GM03348 (cell line): ENCODE results near the gene GALR2.

Experiments
- DNase-seq: peaks from one replicate; pipeline ENCODE4 v3.0.0; 2012; ENCODE audit warnings: low spot score

Gene GALR2

GRCh38 chr17:76079956-76080767 lies 5.6 kb downstream of the GALR2 start:
- no peak for DNase-seq

DNA sequence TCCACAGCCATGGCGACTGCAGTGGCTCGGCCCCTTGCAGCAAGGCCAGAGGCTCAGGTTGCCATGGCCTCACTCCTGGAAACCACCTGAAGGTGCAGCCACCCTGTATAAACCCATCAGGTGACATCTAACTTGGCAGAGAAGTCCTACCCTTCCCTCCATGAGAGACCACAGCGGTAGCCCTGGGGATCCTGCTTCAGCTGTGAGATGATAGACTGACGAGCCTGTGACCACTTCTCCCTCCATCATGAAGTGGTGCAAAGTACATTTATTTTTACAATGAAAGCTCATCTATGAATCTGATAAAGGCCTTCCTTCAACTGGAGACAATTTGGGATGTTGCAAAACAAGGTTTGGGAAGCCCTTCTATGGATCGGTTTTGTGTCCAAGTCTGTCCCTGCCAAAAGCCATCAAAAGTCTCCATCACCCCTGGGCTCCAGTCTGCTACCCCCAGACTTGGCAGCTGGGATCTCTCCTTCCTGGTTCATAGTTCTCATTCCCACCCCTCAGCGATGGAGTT lies 6.2 kb downstream of the GALR2 start:
- DNase-seq: no peak

DNA sequence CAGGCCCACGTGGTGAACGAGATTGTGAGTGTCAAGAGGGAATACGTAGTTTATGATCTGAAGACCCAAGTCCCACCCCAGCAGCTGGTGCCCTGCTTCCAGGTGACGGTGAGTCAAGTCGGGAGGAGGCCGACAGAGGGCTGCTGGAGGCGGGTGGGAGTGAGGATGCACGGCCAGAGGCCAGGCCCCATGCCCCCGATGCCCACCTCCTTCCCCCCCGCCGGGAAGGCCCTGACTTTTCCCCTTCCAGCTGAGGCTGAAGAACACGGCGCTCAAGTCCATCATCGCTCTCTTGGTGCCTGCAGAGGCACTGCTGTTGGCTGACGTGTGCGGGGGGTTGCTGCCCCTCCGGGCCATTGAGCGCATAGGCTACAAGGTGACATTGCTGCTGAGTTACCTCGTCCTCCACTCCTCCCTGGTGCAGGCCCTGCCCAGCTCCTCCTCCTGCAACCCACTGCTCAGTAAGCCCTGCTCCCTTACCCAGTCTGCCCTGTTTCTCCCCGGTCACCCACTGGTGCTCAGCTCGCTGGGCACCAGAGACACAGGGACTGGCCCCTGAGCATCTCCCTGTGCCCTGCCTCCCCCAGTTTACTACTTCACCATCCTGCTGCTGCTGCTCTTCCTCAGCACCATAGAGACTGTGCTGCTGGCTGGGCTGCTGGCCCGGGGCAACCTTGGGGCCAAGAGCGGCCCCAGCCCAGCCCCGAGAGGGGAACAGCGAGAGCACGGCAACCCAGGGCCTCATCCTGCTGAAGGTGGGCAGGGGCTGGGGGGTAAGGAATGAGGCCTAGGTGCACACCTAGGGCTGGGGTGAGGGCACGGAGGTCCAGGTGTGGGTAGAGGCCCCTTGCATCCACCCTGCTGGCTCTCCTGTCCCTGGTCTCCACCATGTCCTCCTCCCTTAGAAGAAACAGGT lies 7.0 kb downstream of the GALR2 start:
- no peak for DNase-seq

- no peak for DNase-seq
Observed at GRCh38 chr17:76082326-76083251, 8.0 kb downstream of the GALR2 start.

DNA sequence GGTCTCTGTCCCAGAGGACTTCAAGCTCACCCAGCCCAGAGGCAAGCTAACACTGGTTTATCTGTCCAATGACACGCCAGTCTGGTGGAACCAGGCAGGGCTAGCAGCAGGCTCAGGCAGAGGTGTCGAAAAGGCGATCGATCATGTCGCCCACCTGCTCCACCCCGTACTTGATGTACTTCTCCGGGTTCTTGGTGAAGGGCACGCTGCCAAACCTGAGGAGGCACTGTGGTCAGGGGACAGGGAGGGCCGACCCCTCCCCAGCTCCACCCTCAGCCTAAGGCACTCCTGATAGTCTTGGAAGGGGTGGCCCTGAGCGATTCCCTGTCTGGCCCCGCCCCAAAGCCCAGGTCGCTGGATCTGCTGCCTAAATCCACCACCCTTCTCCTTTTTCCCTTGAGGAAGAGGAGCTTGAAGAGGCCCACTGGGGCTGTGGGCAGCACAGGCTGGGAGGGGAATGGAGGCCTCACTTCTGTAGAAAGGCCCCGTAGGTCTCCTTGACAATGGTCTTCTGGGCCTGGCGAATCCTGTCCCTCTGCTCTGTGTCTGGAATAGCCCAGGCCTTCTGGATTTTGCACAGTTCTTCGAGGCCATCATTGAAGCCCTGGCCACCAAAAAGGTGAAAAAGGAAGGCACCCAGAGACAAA lies 9.1 kb downstream of the GALR2 start:
- no peak for DNase-seq

GRCh38 chr17:76085066-76085730 lies 10.6 kb downstream of the GALR2 start:
- DNase-seq: no peak

DNA sequence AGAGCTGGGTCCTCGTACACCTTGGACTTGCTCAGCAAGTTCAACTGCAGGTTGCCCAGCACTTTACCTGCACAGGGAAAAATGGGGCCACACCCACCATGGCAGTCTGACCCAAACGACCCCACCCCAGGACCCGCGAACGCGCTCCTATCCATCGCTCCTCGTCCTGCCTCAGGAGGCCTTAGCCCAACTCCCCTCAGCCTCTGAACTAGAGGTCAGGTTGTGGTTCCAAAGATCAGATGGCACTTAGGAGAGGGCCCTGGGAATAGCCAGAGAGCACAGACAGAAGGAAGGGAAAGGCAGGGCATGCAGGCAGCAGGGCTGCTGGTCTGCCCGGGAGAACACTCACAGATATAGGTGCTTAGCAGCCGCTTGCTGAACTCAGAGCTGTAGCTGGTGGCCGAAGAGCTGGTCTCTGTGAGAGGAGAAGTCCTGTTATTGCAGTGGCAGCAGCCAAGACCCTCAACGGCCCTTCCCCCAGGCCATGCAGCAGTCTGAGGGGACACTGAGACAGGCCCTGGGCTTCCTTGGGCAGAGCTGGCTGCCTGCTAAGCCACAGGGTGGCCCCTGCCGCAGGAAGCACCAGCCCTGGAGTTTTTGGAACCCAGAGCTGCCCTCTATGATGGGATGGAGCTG lies 11.3 kb downstream of the GALR2 start:
- DNase-seq: no peak

GRCh38 chr17:76086384-76086783 lies 11.8 kb downstream of the GALR2 start:
- no peak for DNase-seq

DNA sequence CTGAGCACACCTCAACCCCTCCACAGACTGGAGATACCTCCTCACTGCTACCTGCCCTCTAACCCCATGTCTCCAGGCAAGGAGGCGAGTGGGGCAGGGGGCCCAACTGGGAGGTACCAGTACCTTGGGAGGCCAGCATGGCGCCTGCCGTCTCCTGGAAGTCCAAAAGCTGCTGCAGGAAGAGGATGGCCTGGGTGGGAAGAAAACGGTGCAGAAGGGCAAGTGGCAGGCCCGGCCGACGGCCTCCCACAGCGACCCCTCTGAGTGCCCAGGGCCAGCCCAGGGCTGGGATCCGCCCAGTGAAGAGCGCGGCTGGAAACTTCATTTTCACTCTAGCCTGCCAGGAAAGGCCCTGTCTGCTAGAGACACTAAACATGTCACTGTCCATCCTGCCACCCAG lies 12.9 kb downstream of the GALR2 start:
- no peak for DNase-seq

DNA sequence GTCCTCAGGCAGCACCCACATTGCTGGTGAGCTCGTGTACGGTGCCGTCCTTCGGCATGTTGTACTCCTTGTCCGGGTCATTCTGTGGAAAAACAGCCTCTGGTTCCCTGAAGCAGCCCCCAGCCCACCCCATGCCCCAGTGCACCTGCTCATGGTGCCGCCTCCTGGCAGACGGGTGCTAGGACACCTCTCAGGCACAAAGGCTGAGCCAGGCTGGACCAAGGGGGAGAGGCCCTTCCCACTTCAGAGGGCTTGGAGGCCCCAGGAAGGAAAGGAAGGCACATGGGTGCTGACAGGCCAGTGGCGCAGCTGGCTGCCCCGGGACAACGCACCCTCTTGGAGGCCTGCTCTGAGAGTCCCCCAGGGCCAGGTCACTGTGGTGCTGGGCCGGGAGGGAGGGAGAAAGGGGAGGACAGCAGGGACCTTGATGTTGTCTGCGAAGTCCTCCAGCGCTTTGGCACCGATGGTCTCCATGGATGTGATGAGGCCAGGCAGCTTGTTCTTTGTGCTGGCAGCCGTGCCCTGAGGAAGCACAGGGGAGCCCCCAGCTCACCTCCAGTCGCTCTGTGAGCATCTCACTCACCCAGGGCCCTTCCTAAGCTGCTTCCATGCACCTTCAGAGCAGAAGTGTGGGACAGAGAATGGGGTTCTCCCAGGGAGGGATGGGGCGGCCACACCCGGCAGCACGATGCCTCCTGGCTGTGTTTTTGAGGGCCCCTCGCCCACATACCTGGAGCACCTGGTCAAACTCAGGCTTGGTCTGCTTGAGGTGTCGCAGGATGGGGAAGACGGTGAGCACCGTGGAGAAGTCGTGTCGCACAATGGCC lies 13.7 kb downstream of the GALR2 start:
- no peak for DNase-seq

DNA sequence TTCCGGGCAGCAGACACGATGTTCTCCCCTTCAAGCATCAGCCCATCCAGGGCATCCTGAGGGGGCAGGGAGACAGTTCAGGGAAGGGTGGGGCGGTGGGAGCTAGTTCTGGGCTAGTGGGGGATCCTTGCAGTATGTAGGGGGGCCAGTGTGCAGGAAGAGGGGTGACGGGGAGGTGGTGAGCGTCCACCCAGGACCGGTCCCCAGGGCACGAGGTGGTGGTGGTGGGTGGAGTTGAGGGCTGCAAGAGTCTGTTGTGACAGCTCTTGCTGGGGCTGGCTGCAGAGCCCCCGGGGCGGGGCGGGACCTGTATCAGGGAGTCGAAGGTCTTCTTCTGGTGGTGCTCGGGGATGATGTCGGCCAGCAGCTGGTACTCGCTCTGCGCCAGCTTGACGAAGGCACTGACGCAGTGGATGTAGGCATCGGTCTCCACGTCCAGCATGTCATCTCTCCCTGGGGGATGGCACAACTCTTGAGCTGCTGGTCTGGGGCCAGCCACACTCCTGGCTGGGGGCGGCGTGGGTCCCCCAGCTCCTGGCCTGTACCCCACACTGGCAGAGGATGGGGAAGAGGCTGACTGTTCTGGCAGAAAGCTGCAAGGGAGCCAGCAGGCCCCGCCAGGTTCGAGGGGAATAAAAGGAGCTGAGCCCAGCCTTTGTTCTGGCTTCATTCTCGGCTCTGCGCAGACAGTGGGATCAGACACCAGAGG lies 14.4 kb downstream of the GALR2 start:
- no peak for DNase-seq

- no peak for DNase-seq
Observed at GRCh38 chr17:76089680-76090516, 15.3 kb downstream of the GALR2 start.

DNA sequence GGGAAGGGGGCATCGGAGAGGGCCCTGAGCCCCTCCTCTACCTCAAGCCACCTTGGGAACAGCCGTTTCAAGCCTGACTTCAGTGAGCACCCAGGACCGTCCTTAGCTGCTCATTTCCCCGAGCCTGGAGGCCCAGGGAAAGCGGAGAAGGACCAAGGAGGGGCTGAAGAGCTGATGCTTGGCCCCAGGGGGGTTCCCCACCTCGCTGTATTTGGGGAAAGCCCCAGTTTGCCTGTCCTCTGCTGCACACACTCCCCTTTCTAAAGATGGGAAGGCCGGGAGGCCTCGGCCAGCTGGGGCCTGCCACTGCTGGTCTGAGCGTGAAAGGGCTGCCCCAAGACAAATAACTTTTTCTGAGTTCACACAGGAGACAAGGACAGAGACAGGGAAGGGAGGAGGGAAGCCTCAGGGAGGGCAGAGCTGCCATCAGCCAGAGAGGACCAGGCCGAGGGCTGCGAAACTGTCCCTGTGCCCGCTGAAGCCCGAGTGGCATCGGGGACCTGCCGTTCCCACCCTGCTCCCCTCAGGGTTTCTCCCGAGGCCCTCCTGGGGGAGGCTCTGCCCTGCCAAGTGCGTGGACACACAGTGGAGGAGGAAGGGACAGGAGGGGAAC lies 16.0 kb downstream of the GALR2 start:
- no peak for DNase-seq

- DNase-seq: no peak
Observed at GRCh38 chr17:76091526-76092286, 17.1 kb downstream of the GALR2 start.

DNA sequence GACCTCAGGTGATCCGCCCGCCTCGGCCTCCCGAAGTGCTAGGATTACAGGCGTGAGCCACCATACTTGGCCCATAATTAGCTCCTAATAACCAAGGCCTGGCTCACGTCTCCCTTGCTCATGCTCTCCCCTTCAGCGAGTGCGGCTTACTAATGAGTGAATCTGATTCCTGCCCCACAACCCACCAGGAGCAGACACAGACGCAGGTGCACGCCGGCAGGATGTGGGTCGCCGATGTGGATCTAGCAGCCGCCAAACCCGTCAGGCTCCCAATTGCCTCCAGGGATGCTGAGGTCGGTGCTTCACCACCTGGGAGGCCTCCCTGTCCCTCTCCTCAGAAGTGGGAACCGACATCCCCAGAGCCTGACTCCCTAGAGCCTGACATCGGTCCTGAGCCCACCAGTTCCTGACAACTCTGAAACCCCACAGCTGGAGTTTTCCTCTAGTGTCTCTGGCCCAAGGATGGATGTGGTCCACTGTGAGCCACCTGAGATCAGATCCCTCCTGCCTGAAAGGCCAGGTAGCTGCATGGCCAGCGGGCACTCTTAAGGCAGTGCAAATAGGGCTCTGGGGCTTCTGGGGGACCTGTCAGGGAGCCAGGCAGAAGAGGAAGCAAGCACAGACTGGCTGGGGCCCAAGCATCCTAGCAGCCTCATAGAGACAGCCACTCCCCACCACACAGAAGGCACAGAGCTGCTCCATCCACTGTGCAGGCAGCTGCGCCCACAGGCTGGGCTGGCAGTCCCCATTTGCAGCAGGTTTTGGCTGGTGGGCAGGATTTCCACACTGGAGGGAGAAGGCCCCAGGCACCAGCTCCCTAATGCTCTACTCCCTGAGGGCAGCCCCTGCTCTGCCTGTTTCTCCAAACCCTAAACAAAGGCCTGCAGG lies 18.2 kb downstream of the GALR2 start:
- no peak for DNase-seq

DNA sequence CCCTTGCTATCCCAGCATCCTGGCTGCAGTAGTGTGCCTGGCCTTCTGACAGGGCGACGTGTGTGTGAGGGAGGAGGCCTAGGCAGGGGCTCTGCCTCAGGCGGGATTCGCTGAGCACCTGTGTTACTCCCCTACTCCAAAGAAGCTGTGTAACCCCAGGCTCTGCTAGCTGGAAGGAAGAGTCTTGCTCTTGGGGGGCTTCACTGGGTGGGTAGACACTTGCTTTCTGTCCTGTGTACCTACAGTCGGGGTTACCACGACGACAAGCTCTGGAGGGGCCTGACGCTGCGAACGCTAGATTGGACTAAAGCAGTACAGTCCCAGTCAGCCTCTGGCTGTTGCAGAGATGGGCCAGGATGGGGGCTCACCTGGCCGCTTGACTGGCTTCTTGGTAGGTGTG lies 19.5 kb downstream of the GALR2 start:
- DNase-seq: no peak
